Activated gamma-delta T cell treated with anti-CD3 and anti-CD28 coated beads, Interleukin-2, amount 50 U/mL, for 16 hours (primary cell): ENCODE results near the gene PDZD4.

ENCODE experiments used
- DNase-seq: peaks from one replicate; pipeline ENCODE4 v3.0.0-alpha.2; 2020; ENCODE audit warnings: low read depth

The PDZD4 gene

DNA sequence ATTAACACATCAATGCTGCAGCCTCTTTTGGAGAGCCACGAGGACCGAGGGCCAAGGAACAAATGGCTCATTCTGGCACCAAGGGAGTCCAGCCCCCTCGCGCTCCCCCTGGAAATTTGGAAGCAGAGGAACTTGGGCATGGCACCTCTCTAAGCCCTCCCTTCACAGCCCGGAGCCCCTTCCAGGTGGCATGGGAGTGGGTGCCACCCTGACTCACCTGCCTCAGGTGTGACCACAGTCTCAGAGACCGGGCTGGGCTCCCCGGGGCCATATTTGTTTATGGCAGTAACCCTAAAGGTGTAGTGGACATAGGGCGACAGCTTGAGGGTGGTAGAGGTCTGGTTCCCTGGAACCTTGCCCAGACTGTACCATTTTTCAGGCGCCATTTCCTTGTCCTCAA lies 36.8 kb upstream of the PDZD4 start:
- DNase-seq = no peak

DNA sequence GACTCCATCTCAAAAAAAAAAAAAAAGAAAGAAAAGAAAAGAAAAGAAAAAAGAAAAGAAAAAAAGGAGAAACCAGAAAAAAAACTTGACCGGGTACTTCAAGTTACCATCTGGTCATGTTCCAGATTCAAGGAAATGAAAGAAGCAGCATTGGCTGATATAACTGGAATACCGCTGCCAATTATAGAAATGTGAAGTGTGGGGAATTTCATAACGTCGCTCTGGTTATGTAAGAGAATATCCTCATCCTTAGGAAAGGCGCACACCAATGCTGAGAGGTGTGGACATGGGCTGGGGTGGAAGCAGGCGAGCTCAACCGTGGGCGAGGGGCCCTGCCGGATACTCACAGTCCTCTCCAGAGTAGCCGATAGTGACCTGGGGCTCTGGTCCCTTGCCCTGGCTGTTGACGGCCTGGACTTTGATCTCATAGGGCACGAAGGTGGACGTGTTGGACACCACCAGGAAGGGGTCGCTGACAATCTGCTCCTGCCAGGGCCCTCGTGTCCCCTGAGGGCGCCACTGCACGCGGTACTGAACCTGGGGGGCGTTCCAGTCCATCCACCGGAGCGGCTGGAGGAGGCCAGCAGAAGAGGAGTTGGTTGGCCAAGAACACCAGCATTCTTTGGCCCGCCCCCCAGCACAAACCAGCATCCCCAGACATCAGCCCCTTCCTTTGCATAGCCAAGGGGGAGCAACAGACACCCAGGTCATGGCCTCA lies 36.1 kb upstream of the PDZD4 start:
- no peak for DNase-seq

DNA sequence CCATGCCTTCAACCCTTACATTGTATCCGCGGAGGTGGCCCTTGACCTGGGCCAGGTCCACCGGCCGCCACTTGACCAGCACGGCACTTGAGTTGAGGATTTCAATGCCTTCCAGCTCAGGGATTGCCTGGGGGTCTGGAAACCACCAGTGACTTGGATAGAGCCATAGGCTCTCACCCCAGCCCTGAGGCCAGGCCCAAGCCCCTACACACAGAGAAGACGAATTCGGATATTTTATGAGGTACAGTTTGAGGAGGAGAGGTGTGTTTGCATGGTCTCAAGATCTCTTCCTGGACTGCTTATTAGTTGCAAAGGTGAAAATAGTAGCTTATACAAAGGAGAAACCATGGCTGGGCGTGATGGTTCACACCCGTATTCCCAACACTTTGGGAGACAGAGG lies 35.3 kb upstream of the PDZD4 start:
- DNase-seq = no peak

DNA sequence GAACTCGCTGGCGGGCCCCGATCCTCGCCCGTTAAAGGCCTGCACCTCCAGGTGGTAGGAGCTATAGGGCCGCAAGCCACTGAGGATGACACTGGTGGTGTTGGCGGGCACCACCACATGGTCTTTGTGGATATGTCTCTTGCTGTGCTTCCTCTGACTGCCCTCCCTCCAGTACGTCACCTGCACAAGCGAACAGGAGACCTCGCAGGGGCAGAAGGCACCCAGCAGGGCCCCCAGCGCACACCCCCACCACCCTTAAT lies 34.9 kb upstream of the PDZD4 start:
- no peak for DNase-seq

DNA sequence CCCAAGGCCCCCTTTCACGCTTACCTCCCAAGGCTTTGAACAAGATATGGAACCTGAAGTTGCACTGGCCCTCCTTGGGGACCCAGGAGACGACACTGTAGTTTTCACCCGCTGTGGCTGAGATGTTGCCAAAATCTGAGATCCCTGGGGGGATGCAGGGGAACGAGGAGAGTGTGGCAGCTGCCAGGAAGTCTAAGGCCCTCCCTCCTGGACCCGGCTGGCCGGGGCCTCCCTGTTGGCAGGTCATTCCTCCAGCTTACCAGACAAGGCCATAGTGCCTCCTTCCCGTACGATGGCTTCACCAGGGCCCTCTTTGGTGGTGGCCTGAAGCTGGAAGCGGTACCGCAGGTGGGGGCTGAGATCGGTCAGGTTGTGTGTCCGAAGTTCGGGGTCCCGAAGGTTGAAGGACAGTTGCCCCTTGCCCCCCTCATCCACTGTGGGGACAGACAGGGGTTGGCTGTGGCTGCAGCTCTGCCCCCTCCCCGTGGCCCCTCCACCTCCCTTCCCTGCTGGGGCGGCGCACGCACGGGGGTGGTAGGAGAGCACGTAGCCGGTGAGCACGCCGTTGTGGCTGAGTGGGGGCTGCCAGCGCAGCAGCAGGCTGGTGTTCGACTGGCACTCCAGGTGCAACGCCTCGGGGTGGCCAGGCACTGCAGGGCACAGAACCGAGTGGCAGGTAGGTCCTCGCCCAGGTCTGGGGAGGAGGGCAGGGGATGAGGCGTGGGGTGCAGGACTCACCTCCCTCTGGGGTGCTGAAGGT lies 34.4 kb upstream of the PDZD4 start:
- DNase-seq = no peak

DNA sequence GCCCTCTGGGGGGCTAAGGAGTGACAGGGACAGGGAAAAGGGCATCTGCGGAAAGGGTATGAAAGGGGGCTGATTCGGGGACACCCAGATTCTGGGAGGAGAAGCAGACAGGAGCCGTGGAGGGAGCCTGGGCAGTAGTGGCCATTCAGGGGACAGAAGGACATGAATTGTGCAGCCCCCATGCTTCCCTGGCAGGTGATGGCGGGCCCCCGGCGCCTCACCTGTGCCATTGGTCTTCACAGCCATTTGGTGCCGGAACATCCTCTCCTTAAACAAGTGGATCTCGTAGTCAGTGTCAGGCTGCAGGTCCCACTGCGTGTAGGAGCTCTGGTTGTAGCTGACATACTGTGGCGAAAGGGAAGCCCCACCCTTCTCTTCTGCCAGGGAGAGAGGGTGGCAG lies 33.8 kb upstream of the PDZD4 start:
- DNase-seq = no peak

DNA sequence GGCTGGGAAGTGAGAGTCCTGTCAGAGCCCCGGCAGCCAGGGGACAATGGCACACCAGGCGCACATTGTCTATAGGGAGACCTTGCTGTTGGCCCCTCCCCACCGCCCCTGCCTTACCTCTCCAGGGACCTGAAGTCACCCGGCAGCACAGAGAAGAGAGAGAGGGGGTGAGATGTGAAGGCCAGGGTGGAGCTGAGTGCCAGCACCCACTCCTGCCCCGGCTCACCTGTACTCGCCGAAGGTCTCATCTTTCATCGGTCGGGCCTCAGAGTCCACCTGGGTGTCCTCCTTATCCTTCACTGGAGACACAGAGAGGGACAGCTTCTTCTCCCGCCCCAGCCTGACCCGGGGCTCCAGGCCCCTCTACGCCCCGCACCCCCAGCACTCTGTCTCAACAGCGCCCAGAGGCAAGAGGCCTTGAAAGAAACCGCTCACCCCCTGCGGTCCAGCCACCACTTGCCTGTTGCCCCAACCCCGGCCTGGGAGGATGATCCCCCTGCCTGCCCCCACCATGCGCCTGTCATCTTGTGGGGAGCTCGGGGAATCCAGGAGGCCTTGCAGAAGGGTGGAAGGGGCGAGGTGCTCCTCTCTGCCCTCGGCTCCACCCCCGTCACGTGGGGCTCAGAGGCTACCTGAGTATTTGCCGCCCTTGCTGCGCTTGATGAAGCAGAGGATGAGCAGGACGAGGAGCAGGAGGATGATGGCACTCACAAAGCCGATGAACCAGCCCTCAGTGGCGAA lies 33.1 kb upstream of the PDZD4 start:
- no peak for DNase-seq

DNA sequence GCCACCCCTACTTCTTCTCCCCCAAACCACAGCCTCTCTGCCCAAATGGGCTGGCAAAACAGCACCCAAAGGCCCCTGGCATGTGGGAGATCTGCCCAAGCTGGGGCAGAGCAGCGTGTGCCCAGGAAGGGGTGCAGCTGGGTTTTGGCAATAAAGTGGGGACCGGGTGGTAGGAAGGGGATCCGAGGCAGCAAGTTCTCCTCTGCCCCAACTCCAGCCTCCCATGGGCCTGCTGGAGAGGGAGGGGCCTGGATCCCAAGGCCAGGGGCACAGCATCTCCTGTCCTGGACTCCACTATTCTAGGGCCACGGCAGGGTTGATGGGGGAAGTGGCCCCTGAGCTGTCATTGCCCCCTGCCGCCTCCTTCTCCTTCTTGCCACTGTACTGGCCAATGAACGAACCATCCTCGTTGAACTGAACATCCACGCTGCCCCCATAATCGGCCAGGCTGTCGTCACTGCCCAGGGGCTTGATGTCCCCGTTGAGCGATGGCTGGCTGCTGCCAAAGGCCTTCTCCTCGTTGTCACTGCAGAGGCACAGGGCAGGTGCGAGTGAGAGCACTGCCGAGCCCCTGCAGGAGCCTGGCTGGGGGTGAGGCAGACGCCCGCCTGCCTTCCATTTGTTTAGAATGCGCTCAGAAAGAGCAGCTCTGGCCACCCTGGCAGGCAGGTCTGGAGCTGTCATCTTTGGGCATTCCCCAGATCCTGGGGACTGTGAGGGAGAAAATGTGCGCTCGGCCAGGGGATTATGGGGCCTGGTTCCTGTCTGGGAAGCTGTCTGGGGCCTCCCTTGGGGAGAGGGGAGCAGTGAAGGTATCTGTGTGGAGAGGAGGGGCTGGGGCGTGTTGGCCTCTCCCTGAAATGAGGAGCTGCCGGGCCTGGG lies 32.3 kb upstream of the PDZD4 start:
- no peak for DNase-seq

DNA sequence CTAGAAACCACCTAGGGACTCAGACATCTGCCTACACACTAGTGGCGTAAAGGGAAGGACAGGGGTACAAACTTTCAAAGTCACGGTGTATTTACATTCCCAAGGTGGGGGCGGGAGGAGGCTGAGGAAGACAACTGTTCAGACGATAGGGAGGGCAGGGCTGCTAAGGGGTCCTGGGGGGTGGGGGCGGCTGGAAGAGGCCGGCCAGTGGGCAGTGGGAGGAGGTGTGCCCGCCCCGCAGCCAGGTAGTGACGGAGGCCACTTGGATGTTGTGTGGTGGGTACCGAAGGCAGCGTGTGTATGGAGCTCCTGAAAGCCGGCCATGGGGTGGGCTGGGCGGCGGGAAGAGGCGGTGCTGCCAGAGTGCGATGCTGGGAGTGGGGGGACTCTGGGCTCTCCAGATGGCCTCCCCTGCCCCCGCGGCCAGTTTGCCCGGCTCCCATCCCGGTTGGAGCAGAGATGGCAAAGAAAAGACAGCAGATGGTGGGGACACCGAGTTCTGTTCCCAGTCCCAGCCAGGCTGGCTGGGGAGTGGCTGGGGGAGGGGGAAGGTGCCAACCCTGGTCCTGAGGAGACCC lies 31.5 kb upstream of the PDZD4 start:
- no peak for DNase-seq

DNA sequence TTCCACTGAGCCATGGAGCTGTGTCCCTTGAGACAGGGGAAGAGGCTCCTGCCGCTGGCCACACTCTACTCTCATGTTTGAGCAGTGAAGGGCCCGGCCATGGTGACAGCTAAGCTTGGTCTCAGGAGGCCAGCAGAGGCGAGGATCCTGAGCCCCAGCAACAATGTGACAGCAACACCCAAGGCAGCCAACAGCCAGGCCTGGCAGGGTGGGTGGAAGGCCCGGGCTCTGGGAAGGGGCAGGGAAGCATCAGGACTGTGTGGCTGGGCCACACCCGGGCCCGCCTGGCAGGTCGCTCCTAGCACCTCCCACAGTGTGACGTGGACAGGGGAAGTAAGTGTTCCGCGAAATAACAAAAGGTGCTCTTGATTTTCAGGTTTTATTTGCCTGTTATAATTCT lies 30.8 kb upstream of the PDZD4 start:
- no peak for DNase-seq

DNA sequence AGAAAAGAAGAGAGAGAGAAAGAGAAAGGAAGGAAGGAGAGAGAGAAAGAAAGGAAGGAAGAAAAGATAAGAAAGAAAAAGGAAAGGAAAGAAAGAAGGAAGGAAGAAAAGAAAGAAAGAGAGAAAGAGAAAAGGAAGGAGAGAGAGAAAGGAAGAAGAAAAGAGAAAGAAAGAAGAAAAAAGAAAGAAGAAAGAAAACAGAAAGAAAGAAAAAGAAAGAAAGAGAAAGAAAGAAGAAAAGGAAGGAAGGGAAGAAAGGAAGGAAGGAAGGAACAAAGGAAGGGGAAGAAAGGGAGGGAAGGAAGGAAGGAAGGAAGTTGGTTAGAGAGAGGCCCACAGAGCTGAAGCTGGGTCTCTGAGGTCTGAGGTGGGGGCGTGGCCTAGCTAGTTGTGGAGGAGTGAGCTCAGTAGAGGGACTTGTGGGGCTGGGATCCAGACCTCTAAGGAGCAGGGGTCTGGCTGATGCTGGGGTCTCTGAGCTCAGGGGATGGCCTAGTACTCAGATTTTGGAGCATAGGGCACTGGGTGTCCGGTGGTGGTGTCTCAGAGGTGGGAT lies 27.1 kb upstream of the PDZD4 start:
- DNase-seq = no peak

DNA sequence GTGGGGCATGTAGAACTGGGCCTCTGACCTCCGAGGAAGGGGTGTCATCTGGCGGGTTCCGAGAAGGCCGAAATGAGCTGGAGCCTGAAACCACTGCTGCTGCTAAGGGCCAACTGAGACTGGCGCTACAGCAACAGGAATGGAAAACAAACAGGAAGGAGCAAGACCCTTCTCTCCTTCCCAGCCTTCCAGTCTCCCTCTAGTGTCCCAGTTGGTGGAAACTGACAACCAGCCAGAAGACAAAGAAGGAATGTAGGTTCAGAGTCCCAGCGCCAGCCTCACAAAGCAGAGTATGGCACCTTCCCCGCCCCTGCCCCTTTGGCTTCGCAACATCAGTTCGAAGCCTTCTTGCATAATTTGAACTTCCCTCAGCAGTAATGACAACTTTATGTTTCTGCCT lies 24.4 kb upstream of the PDZD4 start:
- DNase-seq = no peak

DNA sequence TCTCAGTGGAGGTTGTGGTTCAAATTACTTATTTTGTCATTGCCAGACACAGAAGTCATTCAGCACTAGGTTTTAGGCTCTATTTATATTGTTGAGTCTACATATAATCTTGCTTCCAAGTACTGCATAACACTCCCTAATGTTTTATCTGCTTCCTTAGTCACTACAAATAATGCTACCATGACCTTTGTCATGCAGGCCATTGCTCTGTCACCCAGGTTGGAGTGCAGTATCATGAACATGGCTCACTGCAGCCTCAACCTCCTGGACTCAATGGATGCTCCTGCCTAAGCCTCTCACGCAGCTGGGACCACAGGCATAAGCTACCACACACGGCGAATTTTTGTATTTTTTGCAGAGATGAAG lies 23.5 kb upstream of the PDZD4 start:
- DNase-seq = no peak

DNA sequence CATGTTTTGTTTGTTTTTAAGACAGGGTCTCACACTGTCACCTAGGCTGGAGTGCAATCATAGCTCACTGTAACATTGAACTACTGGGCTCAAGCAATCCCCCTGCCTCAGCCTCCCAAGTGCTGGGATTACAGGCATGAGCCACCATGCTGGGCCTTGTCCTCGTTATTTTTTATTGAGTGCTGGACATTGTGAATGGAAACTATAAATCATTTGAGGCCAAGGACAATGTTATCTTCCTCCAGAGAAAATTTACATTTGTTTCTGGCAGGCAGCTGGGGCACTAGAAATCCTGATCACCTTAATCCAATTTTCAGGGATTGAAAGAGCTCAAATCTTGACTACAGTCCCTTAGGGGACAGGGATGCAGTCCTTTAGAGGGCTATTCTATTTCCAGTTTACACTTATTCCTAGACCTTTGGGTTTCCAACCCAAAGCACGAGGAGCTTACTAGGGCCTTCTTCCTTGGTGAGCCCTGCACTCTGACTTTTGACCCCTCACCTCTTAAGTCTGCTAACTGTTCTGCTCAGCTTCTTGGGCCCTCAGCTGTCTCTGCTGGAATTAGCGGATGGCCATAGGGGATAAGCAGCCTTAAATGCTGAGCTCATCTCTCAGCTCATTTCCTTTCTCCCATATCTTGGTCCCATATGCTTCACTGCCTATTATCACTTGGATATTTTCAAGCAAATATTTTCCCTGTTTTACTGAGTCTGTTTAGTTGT lies 23.0 kb upstream of the PDZD4 start:
- no peak for DNase-seq

DNA sequence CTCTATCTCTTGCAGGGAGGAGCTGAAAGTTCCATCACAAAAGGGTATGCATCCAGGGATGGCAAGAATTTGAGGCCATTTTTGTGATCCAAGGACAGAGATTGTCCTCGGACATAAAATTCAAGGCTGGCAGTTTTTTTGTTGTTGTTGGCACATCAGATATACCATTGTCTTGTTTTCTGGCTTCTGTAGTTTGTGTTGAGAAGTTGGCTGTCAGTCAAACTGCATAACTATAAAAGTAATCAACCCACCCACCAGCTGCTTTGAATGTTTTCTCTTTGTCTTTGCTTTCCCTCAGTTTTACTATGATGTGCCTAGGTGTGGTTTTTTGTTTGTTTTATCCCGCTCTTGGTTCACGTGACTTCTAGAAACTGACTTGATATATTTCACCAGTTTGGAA lies 21.6 kb upstream of the PDZD4 start:
- DNase-seq = no peak

DNA sequence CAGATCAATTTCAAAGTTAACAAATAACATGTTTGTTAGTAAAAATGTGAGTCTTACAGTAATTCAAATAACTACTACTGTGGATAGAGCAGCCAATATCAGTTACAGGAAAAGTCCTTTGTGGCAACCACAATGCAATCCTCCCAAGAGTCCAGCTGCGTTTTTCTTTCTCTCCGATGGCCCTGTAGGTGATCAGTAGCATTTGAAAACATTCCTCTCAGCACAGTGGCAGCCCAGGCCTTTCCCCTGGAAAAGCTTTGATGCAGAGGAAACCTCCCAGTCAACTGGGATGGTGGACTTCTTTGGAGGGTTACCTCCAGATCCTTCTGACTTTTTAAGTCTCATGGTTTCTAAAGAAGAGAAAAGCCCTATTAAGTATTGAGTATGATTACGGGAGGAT lies 18.0 kb upstream of the PDZD4 start:
- no peak for DNase-seq

DNA sequence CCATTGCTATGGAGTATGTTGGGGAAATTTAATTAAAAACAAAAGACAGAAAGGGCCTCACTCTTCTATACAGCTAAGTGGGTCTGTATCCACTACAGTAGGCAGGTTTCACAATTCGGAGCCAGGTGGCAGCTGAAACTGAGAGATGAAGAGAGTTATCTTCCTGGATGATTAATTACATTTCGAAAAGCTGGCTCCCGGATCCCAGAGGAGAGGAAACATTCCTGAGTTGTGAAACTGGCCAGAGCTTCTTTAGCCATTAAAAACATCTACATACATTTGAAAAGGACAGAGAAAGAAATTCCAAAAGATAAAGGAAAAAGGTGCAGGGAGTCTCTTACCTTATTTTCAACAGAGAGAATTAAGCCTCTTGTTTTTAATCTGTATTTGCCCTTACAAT lies 15.5 kb upstream of the PDZD4 start:
- DNase-seq = no peak

DNA sequence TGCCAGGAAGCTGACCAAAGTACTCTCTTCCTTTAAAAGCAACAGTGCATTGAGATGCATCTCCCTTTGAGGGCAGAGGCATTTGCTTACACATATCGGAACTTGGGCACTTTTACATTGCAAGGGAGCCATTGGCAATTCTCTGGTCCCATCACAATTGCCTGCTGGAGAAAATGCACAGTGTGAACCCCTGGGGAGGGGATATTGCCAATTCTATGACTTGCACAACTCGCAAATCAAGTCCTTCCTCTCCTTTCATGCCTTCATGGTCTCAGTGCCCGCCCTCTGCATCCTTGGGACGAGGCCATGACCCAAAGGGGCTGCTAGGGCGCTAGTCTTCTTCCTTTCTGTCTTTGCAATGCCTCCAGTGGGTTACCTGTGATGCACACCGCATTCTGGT lies 14.9 kb upstream of the PDZD4 start:
- DNase-seq = no peak

DNA sequence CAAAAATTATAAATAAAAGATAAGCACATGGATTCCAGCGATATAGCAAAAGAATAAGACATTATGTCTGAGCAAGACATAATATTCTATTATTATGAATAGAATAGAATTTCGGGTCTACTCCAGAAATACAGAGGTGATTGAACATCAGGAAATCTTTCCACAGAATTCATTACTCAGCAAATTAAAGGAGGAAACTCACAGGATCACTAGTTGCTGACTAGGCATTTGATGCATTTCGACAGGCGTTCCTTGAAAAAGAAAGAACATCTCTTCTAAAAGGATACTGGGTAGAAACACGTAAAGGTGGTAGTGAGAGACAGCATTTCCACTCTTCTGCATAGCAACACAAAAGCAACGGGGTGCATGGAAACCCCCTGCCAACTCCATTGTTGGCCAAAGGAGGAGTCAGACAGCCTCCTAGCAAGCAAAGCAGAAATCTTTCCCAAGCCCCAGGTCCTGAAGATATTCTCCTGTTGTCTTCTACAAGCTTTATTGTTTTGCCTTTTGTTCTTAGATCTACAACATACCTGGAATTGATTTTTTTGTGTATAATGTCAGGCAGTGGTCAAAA lies 14.3 kb upstream of the PDZD4 start:
- DNase-seq = no peak

DNA sequence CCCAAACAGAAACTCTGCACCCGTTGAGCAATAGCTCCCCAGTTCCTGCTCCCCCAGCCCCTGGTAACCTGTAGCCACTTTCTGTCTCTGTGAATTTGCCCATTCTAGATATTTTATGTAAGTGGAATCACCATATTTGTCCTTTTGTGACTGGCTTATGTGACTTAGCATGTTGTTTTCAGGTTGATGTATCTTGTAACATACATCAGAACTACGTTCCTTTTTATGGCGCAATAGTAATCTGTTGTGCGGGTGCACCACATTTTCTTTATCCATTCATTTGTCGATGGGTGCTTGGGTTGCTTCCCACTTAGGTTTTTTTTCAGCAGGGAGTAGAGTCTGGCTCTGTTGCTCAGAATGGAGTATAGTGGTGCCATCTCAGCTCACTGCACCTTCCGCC lies 6.6 kb upstream of the PDZD4 start:
- DNase-seq = no peak

DNA sequence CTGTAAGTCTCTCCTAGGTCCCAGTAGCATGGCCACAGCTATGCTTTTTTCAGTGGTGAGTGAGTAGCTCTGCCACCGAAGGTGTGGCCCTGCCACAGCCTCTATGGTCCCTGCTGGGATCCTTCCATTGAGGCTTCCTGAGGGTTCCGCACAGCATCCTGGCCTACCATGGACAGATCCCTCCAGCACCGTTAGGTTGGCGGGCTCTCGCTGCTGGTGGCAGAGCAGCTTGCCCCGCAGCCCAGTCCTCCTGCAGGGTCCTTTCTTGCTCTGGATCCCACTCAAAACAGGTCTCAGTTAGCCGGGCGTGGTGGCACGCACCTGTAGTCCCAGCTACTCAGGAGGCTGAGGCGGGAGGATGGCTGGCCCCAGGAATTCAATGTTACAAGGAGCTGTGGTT lies 2.4 kb upstream of the PDZD4 start:
- no peak for DNase-seq
